Stomach (tissue), 9 donors: ENCODE measurements around the gene KIF17. TPM values are rescaled to one million over a fixed set of nuclear protein-coding genes. Genes with fewer than 3 reads are reported as not detected.
A peak's percentile ranks its signal among the peaks of the same experiment; 100 is the strongest.

Experiments
- DNase-seq, 2 donors: peaks; one replicate each; pipeline versions ENCODE4 v3.0.0 to v3.0.0-alpha.2; 2013 to 2019
- H3K27ac ChIP-seq, 5 donors: fragments of 200-600 bp in 4 of 5; sonication (generic) in 4 of 5; one replicate each; pipeline ENCODE4 v1.5.1; 2013 to 2019; ENCODE audit warnings: mild to moderate bottlenecking in 1 of 5, moderate library complexity in 1 of 5
- H3K27me3 ChIP-seq, 3 donors: fragments of 200-600 bp; sonication (generic); one replicate each; pipeline ENCODE4 v1.5.1; 2017 to 2019; ENCODE audit warnings: mixed run types in 1 of 3
- H3K36me3 ChIP-seq, 4 donors: fragments of 200-600 bp; sonication (generic); 1 replicate in 3 of 4; 2 replicates in 1 of 4; pipeline ENCODE4 v1.5.1; 2016 to 2019
- H3K4me1 ChIP-seq, 4 donors: fragments of 200-600 bp; sonication (generic); one replicate each; pipeline ENCODE4 v1.5.1; 2016 to 2019
- H3K4me3 ChIP-seq, 4 donors: fragments of 200-600 bp; sonication (generic) in 3 of 4; one replicate each; pipeline ENCODE4 v1.5.1; 2016 to 2019; ENCODE audit warnings: mild to moderate bottlenecking in 1 of 4
- H3K9me3 ChIP-seq, 4 donors: fragments of 200-600 bp; sonication (generic); one replicate each; pipeline ENCODE4 v1.5.1; 2016 to 2019
- CTCF ChIP-seq, 7 experiments: fragments of 450-650 bp in 4 of 7; fragments of 200-600 bp in 3 of 7; sonication (generic) in 3 of 7; IDR thresholded peaks; one replicate each; pipeline ENCODE4 v1.5.1; 2016 to 2019; ENCODE audit warnings: antibody characterized with exemption in 7 of 7, control low read depth in 2 of 7, mild to moderate bottlenecking in 1 of 7
- EP300 ChIP-seq: sonication (generic); formaldehyde crosslinking; IDR thresholded peaks from one replicate; pipeline ENCODE4 v1.6.1; 2017; ENCODE audit warnings: antibody characterized with exemption
- POLR2A ChIP-seq, 4 donors: fragments of 450-650 bp; IDR thresholded peaks; one replicate each; pipeline ENCODE4 v1.6.1; 2016; ENCODE audit warnings: antibody characterized with exemption in 4 of 4, control low read depth in 2 of 4, mild to moderate bottlenecking in 1 of 4, moderate library complexity in 1 of 4
- POLR2AphosphoS5 ChIP-seq, 3 donors: sonication (generic); formaldehyde crosslinking; IDR thresholded peaks; one replicate each; pipeline ENCODE4 v1.6.1; 2016; ENCODE audit warnings: antibody characterized with exemption in 3 of 3
- WGBS, 5 donors: extraction: QIAGEN DNeasy Blood & Tissue Kit in 3 of 5; methylation state at CpG; one replicate each; pipeline versions ENCODE4 v1.1.5 to v1.1.7; 2013 to 2018; 5-methylcytosine and 5-hydroxymethylcytosine counted together
- intact Hi-C: fragments of 100-400 bp; cut with DNase I; formaldehyde crosslinking; loops from one replicate; pipeline ENCODE4 v1.15.1; 2023; ENCODE audit warnings: low total_unique reads
- polyA plus RNA-seq, 3 donors: library from polyadenylated mRNA; stranded (reverse); fragments of 200-250 nt; gene quantifications; one replicate each; pipeline ENCODE4 v1.2.3, GENCODE V29; 2013
- total RNA-seq, 5 donors: library from RNA; depleted of rRNA; stranded (reverse); fragments of >200 nt; gene quantifications; one replicate each; pipeline versions ENCODE4 v1.1.0 to v1.2.3, GENCODE V29; 2014 to 2016
- donor health status: healthy with polysubstance abuse.
- donor health status: Bipolar disorder and iron deficiency.
- donor health status: healthy.

The KIF17 gene
- total and polyA plus RNA-seq, 8 donors, result 0.56 to 1.5 (median 1.3) TPM; not detected in 3

GRCh38 chr1:20726932-20727745 is 9.3 kb upstream of the KIF17 start:
- intact Hi-C loops, result no loop called here
- peaks cover 10 to 23% (median 10%) of the 10 kb centered on the region in 4 donors for H3K4me1 ChIP-seq
- TF ChIP-seq POLR2AphosphoS5 (IDR thresholded peaks at IDR 0.05), result no peak
- no peak for TF ChIP-seq CTCF (IDR thresholded peaks at IDR 0.05)
- no peak for TF ChIP-seq EP300
- no peak for TF ChIP-seq POLR2A (IDR thresholded peaks at IDR 0.05)
- peaks cover 0 to 48% (median 43%) of the 10 kb centered on the region in 3 donors for H3K27me3 ChIP-seq
- no peaks in the 10 kb centered on the region for H3K36me3 ChIP-seq
- no peaks in the 10 kb centered on the region for H3K9me3 ChIP-seq
- peak in 1 of 2 donors; percentile 20 for DNase-seq
- 86 to 93% (median 91%) methylated on average over 2 to 17 of the region's 17 CpGs for WGBS, 5 donors
- H3K4me3 ChIP-seq, result no peak overlapping the region
- no peak overlapping the region for H3K27ac ChIP-seq

GRCh38 chr1:20726118-20726911 is 8.5 kb upstream of the KIF17 start:
- DNase-seq, result peak in 1 of 2 donors; percentile 9
- Histone ChIP-seq H3K27me3 (peaks cover 0 to 39% (median 35%) of the 10 kb centered on the region in 3 donors), H3K27ac (no peak overlapping the region), H3K9me3 (no peaks in the 10 kb centered on the region), H3K4me1 (peaks cover 2 to 16% (median 3%) of the 10 kb centered on the region in 4 donors), H3K36me3 (no peaks in the 10 kb centered on the region), H3K4me3 (no peak overlapping the region)
- intact Hi-C loops, result no loop called here
- WGBS, 5 donors, result 79 to 83% (median 80%) methylated on average over 11 to 25 of the region's 25 CpGs
- TF ChIP-seq POLR2A (IDR thresholded peaks at IDR 0.05) (no peak), EP300 (no peak), POLR2AphosphoS5 (IDR thresholded peaks at IDR 0.05) (no peak), CTCF (IDR thresholded peaks at IDR 0.05) (no peak)

GRCh38 chr1:20725189-20726117 is 7.6 kb upstream of the KIF17 start:
- no peak for DNase-seq
- 73 to 78% (median 75%) methylated on average over 22 to 29 of the region's 29 CpGs for WGBS, 5 donors
- Histone ChIP-seq H3K4me3 (no peak overlapping the region), H3K27me3 (peaks cover 0 to 31% (median 28%) of the 10 kb centered on the region in 3 donors), H3K9me3 (no peaks in the 10 kb centered on the region), H3K36me3 (no peaks in the 10 kb centered on the region), H3K4me1 (peaks cover 0 to 9% (median 0%) of the 10 kb centered on the region in 4 donors), H3K27ac (no peak overlapping the region)
- no peak for TF ChIP-seq POLR2AphosphoS5 (IDR thresholded peaks at IDR 0.05)
- TF ChIP-seq POLR2A (IDR thresholded peaks at IDR 0.05), result no peak
- no peak for TF ChIP-seq EP300
- no peak for TF ChIP-seq CTCF (IDR thresholded peaks at IDR 0.05)
- intact Hi-C loops, result no loop called here
